Stimulated activated CD8-positive, alpha-beta memory T cell treated with anti-CD3 and anti-CD28 coated beads, Interleukin-15, amount 100 ng/mL, for 4 hours (primary cell): ENCODE measurements around the gene RHOV.

ENCODE experiments used
- DNase-seq, 2 donors: peaks; one replicate each; pipeline ENCODE4 v3.0.0-alpha.2; 2020; ENCODE audit warnings: low read depth in 2 of 2

Gene RHOV, protein sequence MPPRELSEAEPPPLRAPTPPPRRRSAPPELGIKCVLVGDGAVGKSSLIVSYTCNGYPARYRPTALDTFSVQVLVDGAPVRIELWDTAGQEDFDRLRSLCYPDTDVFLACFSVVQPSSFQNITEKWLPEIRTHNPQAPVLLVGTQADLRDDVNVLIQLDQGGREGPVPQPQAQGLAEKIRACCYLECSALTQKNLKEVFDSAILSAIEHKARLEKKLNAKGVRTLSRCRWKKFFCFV

DNA sequence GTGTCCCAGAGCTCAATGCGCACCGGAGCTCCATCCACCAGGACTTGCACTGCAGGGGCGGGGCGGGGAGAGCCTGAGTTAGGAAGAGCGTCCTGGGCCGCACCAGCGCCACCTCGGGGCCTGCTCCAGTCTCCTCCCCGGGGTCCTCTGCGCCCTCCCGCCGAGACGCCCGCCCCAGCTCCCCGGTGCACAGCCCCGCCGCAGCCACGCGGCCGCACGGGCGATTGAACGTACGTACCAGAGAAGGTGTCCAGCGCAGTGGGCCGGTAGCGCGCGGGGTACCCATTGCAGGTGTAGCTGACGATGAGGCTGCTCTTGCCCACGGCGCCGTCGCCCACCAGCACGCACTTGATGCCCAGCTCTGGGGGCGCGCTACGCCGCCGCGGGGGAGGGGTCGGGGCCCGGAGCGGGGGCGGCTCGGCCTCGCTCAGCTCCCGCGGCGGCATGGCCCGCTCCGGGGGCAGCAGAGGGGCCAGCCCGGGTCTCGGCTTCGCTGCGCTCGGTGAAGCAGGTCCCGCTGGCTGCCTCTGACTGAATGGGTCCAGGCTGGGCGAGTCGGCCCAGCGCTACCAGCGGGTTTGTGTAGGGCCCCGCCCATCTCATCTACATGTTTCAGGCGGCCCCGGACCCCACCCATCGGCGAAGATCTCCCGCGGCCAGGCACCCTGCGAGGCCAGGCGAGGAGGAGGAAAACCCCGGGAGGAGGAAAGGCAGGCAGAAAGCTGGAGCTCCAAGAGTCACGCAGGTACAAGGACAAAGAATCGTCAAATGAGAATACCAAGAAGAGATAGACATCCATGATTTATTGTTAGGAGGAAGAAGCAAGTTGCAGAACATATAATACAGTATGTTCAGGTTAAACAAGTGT is at the start of gene RHOV:
Gene RHOV (minus strand): TSS at position 541 of the 868 bp plus-strand sequence. CDS start 95 bp downstream, at position 446.
- peak in 1 of 2 donors; percentile 22 for DNase-seq

GRCh38 chr15:40923551-40923950 is 49.5 kb upstream of the RHOV start:
- DNase-seq: no peak

GRCh38 chr15:40922608-40923005 is 48.6 kb upstream of the RHOV start:
- DNase-seq: no peak

GRCh38 chr15:40921949-40922607 is 48.0 kb upstream of the RHOV start:
- no peak for DNase-seq

DNA sequence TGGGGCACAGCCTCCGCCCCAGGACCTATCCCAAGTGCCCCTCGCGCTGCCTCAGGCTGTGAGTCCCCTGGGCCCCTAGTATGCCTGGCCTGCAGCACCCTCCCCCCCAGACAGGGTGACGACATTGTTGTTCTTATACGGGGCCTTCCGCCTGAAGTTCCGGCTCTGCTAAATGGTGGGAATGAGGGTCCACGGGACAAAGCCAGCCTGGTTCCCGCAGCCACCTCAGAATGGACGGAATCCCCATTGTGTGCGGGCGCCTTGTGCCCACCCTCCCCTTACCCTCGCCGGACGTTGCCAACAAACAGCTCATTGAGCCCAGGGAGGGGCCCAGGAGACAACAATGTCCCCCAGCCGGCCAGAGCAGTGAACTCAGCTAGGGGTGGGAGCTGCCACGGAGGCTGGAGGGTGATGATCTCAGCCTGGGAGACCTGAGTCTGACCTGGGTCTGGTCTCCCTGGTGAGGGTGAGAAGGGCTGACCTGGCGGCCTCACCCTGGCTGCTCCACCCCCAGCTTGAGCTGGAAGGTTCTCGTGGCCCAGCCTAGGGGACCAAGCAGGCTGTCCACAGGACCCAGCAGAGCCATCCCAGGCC is 44.9 kb upstream of the RHOV start:
- no peak for DNase-seq

- DNase-seq: no peak
Measured at GRCh38 chr15:40918146-40918798, 44.2 kb upstream of the RHOV start.

DNA sequence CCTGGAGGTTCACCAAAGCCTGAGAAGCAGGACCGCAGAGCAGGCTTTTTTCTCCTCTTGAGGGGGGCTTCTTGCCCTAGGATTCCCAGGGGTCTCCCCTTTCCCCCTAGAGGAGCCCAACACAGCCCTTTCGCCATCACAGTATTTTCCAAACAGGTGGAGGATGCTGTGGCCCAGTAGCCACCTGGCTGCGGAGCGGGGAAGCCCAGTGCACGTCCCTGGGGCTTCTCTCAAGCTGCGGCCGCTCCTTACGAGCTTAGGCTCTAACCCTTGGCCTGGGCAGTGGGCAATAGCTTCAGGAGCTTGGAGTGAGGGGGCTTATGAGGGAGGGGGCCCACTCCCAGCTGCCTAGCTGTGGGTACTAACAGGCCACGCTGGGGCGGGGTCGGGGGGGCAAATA is 43.6 kb upstream of the RHOV start:
- no peak for DNase-seq

DNA sequence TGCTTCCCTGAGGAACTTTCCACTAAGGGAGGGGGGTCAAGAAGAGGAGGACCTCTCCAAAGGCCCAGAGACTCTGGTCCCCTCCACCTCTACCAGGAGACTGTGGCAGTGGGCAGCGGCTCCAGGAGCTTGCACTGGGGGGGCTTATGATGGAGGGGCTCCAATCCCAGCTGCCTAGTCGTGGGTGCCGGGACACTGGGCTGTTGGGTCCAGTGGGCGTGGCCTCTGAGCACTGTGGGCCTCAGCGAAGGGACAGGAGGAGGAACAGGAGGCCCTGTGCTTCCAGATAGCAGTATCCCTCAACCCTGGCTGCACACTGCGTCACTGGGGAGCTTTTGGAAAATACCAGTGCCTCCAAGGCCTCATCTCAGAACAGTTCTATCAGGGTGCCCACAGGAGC is 41.6 kb upstream of the RHOV start:
- DNase-seq: no peak

- no peak for DNase-seq
Measured at GRCh38 chr15:40915116-40915661, 41.2 kb upstream of the RHOV start.

- no peak for DNase-seq
Measured at GRCh38 chr15:40914486-40914885, 40.5 kb upstream of the RHOV start.

- no peak for DNase-seq
Measured at GRCh38 chr15:40914013-40914412, 40.0 kb upstream of the RHOV start.

- DNase-seq: no peak
Measured at GRCh38 chr15:40912478-40912877, 38.4 kb upstream of the RHOV start.

GRCh38 chr15:40911693-40912092 is 37.7 kb upstream of the RHOV start:
- DNase-seq: no peak

- no peak for DNase-seq
Measured at GRCh38 chr15:40911141-40911540, 37.1 kb upstream of the RHOV start.

DNA sequence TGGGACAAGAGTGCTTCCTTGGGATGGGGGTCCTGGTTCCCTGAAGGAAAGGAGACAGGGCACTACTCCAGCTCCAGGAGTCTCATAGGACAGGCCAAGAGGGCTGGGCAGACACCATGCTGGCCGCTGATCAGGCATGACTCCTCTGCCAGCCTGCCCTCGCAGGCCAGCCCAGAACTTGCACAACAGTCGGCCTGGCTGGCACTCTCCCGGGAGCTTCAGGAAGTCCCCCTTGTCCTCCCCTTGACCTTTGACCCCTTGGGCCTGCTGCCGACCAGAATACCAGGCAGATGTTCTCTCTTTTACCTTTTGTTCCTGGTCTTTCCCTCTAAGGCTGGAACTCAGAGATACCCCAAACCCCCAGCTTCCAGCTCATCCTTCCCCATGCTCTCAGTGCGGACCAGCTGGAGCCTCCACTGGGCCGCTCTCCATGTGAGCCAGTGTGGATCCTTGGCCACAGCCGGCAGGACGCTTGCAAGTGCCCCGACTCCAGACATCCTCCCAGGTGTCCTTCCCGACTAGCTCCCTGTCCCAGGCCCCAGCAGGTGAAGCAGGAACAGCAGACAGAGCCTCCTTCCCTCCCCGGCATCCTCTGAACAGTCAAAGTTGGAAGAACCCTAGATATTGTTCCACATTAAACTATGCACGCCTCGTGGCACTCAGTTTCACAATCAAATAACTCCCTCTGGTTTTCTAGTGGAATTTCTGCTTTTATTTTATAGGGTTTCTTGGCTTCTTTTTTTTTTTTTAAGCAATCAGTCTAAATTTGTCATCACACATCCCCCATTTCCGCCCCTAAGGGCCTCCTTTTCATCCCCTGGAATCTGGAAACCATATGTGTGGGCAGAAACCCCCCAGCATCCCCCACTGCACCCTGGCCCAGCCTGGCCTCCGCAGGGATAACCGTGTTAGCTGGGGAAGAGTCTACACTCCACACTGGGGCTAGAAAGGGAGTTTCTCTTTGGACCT is 35.9 kb upstream of the RHOV start:
- no peak for DNase-seq

- DNase-seq: no peak
Measured at GRCh38 chr15:40908095-40908494, 34.1 kb upstream of the RHOV start.

DNA sequence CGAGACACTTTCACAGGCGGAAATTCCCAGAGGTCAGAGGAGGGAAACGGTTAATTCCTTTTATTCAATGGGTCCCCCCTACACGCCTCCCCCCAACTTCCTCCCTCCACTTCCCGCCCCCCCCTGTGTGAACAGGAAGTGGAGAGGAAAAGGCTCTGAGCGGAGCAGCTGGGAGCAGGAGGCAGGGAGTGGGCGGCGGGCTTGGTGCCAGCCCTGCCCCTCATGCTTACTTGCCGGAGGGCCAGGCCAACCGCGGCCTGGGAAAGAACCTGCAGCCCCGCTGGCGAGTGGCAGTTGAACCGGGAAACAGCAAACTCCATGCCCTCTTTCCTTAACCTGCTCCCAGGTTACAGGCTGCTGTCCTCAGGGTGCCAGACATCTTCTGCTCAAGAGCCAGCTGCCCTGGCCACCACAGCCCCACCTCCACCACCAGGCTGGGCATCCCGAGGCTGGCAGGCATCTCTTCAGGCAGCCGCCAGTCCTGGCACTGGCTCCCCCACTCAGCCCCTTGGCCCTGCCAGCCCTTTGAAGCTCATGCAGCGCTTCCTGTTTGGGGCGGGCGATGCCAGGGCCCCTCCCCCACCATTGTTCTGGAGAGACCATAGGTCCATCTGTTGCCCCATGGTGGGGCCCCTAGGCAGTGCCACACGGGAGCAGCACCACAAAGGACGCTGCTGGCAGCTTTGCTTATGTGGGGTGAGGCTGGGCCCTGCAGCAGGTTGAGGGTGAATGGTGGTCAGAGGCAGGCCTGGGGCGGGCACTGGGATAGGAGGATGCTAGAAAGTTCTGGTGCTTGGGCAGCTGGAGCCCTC is 33.2 kb upstream of the RHOV start:
- no peak for DNase-seq

DNA sequence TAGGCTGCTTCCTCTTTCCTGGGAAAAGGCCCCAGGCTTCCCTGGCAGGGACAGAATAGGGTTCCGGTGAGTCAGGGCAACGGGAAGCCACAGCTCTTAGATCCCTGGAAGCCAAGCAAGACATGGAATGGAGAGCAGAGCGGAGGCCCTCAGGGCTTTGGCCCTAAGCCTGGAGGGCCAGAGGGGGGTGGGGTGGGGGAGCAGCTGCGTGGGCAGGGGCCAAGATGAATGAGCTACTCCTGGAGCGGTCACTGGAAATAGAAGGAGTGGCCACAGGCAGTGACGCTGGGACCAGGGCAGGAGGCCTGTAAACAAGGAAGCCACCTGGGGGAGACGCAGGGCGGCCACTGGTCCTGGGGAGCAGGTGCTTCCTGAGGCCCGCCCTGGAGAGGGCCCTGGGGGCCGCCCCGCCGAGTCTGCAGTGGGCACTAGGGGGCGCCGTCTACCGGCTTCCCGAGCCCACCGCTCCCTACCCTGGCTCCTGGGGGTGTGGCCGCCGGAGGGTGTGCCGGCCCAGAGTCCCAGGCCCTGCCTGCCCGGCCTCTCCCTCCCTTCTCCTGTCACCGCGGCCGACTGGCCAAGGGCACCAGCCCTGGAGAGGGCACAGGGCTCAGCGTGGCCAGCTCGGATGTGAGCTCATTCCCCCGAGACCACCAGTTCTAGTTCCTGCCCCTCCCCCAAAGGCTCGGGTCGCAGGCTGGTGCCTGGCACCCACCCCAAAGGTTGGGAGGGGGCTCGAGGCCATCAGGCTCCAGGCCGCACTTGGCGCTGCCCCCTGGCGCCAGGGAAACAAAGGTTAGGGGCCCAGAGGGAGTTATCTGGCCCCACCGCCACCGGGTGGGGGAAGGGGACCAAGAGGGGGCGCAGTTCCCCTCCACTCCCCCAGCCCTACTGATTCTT is 32.3 kb upstream of the RHOV start:
- peak; percentile 51 to 63 for DNase-seq
